Measurements from ENCODE around the gene PGAP3.

Gene PGAP3

DNA sequence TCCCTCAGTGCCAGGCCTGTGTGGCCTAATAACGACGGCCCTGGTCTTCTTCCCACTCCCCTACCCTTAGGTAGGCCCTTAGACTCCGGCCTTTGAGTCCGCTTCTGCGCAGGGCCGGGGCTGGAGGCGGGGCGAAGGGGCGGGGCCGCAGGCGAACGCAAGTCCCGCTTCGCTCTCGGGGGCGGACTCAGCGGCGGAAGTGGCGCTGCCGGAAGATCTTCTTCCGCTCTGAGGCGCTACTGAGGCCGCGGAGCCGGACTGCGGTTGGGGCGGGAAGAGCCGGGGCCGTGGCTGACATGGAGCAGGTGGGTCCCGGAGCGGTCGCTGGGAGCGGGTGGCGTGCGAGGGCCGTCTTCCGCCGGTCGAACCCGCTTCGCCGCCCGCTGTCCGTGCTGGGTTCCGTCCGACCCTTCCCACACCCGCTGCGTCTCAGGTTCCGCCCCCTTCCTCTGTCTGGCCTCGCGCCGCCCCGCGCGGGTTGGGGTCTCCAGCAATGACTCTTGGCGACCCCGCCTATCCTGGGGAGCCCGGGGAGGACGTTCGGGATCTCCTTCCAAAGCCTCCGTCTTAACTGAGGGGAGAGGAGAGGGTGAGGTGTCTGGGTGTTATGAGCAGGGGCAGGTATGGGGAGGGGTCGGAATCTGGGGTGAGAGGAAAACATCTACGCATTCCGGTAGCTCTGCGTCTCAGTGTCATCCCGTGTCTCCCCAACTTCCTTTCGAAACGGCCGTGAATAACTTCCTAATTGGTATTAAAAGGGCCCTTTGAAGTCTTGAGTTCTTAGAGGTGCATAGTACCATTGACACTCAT is 50.7 kb downstream of the PGAP3 start, which contains the start of gene STARD3 (continued):
- TF ChIP-seq GLIS2 (tag by site-specific recombination; IDR thresholded peaks at IDR 0.05) (peak; percentile 52; the same call in 1 of the 2 replicates), ZNF341 (tag by site-specific recombination; IDR thresholded peaks at IDR 0.05; ENCODE audit: low read depth) (peak; percentile 85), EGR2 (tag by site-specific recombination; IDR thresholded peaks at IDR 0.05; ENCODE audit: low read depth) (peak; percentile 57; the same call in 1 of the 2 replicates), ZBTB48 (tag by site-specific recombination; IDR thresholded peaks at IDR 0.05) (no peak), ZNF335 (tag by site-specific recombination; conservative IDR thresholded peaks at IDR 0.05) (peak; percentile 71), KLF9 (tag by site-specific recombination; IDR thresholded peaks at IDR 0.05; ENCODE audit: low read depth) (peak; percentile 96), SP3 (tag by site-specific recombination; IDR thresholded peaks at IDR 0.05) (peak; percentile 88), ZNF248 (tag by site-specific recombination; IDR thresholded peaks at IDR 0.05) (no peak), ZNF324 (tag by site-specific recombination; IDR thresholded peaks at IDR 0.05) (no peak), ZNF510 (tag by site-specific recombination; IDR thresholded peaks at IDR 0.05; ENCODE audit: insufficient replicate concordance) (no peak), ZNF704 (tag by site-specific recombination; IDR thresholded peaks at IDR 0.05) (no peak), ZNF404 (tag by site-specific recombination; IDR thresholded peaks at IDR 0.05) (no peak), ZNF670 (tag by site-specific recombination; IDR thresholded peaks at IDR 0.05; ENCODE audit: low read depth) (no peak), ZSCAN4 (tag by site-specific recombination; IDR thresholded peaks at IDR 0.05) (peak; percentile 48; the same call in 1 of the 2 replicates), ZNF138 (tag by site-specific recombination; IDR thresholded peaks at IDR 0.05; ENCODE audit: borderline replicate concordance) (no peak), ZNF169 (tag by site-specific recombination; IDR thresholded peaks at IDR 0.05) (no peak), ZNF121 (tag by site-specific recombination; IDR thresholded peaks at IDR 0.05) (no peak), ZNF555 (tag by site-specific recombination; conservative IDR thresholded peaks at IDR 0.05) (no peak), PRDM6 (tag by site-specific recombination; IDR thresholded peaks at IDR 0.05) (no peak), PRDM1 (tag by site-specific recombination; IDR thresholded peaks at IDR 0.05) (no peak), ZNF16 (tag by site-specific recombination; IDR thresholded peaks at IDR 0.05; ENCODE audit: low read depth) (no peak), ZNF473 (tag by site-specific recombination; IDR thresholded peaks at IDR 0.05) (no peak), ZNF354C (tag by site-specific recombination; IDR thresholded peaks at IDR 0.05; ENCODE audit: borderline replicate concordance, low read depth) (no peak), KLF1 (tag by site-specific recombination; IDR thresholded peaks at IDR 0.05) (peak; percentile 68), ZNF600 (tag by site-specific recombination; IDR thresholded peaks at IDR 0.05) (peak; percentile 88), PBX3 (CRISPR knock-in tag; IDR thresholded peaks at IDR 0.05) (peak; percentile 61; the same call in 1 of the 2 replicates), ZNF423 (tag by site-specific recombination; IDR thresholded peaks at IDR 0.05) (no peak), ZNF394 (tag by site-specific recombination; IDR thresholded peaks at IDR 0.05; ENCODE audit: borderline replicate concordance) (no peak), IKZF3 (tag by site-specific recombination; IDR thresholded peaks at IDR 0.05) (no peak)
- TF ChIP-seq, protein P1, sequence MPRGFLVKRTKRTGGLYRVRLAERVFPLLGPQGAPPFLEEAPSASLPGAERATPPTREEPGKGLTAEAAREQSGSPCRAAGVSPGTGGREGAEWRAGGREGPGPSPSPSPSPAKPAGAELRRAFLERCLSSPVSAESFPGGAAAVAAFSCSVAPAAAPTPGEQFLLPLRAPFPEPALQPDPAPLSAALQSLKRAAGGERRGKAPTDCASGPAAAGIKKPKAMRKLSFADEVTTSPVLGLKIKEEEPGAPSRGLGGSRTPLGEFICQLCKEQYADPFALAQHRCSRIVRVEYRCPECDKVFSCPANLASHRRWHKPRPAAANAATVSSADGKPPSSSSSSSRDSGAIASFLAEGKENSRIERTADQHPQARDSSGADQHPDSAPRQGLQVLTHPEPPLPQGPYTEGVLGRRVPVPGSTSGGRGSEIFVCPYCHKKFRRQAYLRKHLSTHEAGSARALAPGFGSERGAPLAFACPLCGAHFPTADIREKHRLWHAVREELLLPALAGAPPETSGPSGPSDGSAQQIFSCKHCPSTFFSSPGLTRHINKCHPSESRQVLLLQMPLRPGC (tag by site-specific recombination; IDR thresholded peaks at IDR 0.05), result peak; percentile 62
- TF ChIP-seq, protein P2, sequence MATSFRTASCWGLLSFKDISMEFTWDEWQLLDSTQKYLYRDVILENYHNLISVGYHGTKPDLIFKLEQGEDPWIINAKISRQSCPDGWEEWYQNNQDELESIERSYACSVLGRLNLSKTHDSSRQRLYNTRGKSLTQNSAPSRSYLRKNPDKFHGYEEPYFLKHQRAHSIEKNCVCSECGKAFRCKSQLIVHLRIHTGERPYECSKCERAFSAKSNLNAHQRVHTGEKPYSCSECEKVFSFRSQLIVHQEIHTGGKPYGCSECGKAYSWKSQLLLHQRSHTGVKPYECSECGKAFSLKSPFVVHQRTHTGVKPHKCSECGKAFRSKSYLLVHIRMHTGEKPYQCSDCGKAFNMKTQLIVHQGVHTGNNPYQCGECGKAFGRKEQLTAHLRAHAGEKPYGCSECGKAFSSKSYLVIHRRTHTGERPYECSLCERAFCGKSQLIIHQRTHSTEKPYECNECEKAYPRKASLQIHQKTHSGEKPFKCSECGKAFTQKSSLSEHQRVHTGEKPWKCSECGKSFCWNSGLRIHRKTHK (tag by site-specific recombination; IDR thresholded peaks at IDR 0.05), result no peak
- TF ChIP-seq, protein P3, sequence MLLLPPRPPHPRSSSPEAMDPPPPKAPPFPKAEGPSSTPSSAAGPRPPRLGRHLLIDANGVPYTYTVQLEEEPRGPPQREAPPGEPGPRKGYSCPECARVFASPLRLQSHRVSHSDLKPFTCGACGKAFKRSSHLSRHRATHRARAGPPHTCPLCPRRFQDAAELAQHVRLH (tag by site-specific recombination; IDR thresholded peaks at IDR 0.05), result no peak; the same call in 1 of the 2 replicates

All from HEK293 (cell line).